ENCODE data around the gene MDM4. TPM values are rescaled to one million over a fixed set of nuclear protein-coding genes. Genes with fewer than 3 reads are reported as not detected.
A peak's percentile ranks its signal among the peaks of the same experiment; 100 is the strongest.

MDM4 gene
- total and polyA plus RNA-seq, 2 donors (not counting 1 experiment from before 2014, with no cell fraction given): 23.6 to 41.0 TPM

DNA sequence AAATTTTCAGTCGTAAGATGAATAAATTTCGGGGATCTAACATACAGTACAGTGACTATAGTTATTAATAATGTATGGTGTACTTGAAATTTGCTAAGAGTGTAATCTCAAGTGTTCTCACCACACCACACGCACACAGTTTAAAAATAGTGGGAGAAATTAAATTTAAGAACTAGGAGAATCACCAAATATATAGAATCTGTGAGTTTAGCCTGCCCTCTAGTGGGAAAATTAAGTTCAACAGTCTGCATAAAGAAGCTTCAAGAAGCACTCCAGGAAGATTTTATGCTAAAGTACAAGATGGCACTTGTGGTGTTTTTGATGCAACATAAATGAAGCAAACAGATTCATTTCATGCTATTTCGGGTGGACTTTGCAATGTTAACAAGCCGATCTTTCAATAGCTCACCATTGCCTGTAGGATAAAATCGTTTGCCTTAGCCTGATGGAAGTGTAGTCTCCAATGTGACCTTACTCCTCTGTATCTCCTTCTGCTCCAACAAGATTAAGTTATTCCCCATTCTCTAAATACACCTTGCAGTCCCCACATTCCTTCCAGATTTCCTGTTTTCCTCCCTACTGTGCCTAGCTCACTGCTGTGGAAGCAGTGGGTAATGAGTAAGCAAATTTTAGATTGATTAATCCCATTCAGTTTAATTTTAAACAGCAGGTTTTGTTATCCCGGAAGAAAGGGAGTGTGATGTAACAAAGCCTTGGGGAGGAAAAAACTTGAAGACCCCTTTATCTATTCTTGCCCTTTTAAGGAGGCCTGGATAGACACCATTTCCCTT lies 12.9 kb upstream of the MDM4 start:
- TF ChIP-seq, protein P1, sequence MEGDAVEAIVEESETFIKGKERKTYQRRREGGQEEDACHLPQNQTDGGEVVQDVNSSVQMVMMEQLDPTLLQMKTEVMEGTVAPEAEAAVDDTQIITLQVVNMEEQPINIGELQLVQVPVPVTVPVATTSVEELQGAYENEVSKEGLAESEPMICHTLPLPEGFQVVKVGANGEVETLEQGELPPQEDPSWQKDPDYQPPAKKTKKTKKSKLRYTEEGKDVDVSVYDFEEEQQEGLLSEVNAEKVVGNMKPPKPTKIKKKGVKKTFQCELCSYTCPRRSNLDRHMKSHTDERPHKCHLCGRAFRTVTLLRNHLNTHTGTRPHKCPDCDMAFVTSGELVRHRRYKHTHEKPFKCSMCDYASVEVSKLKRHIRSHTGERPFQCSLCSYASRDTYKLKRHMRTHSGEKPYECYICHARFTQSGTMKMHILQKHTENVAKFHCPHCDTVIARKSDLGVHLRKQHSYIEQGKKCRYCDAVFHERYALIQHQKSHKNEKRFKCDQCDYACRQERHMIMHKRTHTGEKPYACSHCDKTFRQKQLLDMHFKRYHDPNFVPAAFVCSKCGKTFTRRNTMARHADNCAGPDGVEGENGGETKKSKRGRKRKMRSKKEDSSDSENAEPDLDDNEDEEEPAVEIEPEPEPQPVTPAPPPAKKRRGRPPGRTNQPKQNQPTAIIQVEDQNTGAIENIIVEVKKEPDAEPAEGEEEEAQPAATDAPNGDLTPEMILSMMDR (conservative IDR thresholded peaks at IDR 0.05 in 1 of 2, IDR thresholded peaks at IDR 0.05 in 1 of 2; ENCODE audit: low read depth in 1 of 2, low read length in 2 of 2): peak; percentile 43 to 65
- TF ChIP-seq EZH2 (IDR thresholded peaks at IDR 0.05; ENCODE audit: low read length, missing control alignments): no peak
- Histone ChIP-seq H3K27ac (ENCODE audit: insufficient read depth, low read length) (no peak overlapping the region), H4K20me1 (ENCODE audit: control insufficient read depth, extremely low read depth, insufficient read depth, low read length) (no peaks in the 10 kb centered on the region), H3K4me3 (replicated peaks in 1 of 4; ENCODE audit: control extremely low read depth in 1 of 4, insufficient read depth in 1 of 4, low read depth in 3 of 4, low read length in 4 of 4) (no peak overlapping the region), H3K9ac (ENCODE audit: insufficient read depth, low read length) (no peak overlapping the region), H3K4me1 (ENCODE audit: control insufficient read depth, extremely low read depth, insufficient read depth, low read length) (peaks cover 4% of the 10 kb centered on the region), H3K4me2 (ENCODE audit: extremely low read depth, insufficient read depth, low read length) (no peak overlapping the region), H2AFZ (ENCODE audit: low read length) (no peak overlapping the region), H3K79me2 (ENCODE audit: control insufficient read depth, insufficient read depth, low read length) (no peaks in the 10 kb centered on the region), H3K9me3 (ENCODE audit: control insufficient read depth, insufficient read depth, low read depth, low read length) (no peaks in the 10 kb centered on the region), H3K27me3 (ENCODE audit: control insufficient read depth, insufficient read depth, low read length) (peaks cover 2% of the 10 kb centered on the region), H3K36me3 (ENCODE audit: control insufficient read depth, insufficient read depth, low read length) (no peaks in the 10 kb centered on the region)
- DNase-seq (ENCODE audit: low read depth in 2 of 2): peak; percentile 52 to 85

DNA sequence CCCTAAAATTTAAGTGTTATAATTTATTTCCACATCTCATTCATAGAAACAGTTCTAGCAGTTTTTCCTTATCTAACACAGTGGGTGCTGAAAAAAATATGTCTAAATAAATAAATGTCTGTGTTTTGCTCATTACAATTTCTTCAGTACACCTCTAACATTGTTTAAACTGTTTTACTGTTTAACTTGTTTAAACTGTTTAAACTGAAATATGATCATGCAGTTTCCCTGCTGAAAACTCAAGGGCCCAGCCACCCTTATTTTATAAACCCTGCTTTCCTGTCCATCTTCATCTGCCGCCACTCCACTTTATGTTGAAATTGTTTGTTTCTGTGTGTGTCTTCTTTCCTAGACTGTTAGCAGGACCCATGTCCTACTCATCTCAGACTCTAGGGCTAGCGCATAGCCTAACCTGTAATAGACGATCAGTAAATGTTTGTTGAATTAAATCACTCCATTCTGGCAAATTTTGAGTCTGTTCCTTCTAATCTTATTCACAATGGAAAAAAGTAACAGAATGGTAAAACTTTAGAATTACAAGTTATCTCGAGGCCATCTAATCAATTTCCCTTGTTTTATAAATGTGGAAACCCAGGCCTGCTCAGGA lies 12.2 kb upstream of the MDM4 start:
- H3K79me2 ChIP-seq (ENCODE audit: control insufficient read depth, insufficient read depth, low read length): no peaks in the 10 kb centered on the region
- no peak overlapping the region for H2AFZ ChIP-seq (ENCODE audit: low read length)
- no peak overlapping the region for H3K4me3 ChIP-seq (replicated peaks in 1 of 4; ENCODE audit: control extremely low read depth in 1 of 4, insufficient read depth in 1 of 4, low read depth in 3 of 4, low read length in 4 of 4)
- DNase-seq (ENCODE audit: low read depth in 2 of 2): no peak
- H3K9me3 ChIP-seq (ENCODE audit: control insufficient read depth, insufficient read depth, low read depth, low read length): no peaks in the 10 kb centered on the region
- H3K27ac ChIP-seq (ENCODE audit: insufficient read depth, low read length): no peak overlapping the region
- no peak overlapping the region for H3K9ac ChIP-seq (ENCODE audit: insufficient read depth, low read length)
- H3K4me1 ChIP-seq (ENCODE audit: control insufficient read depth, extremely low read depth, insufficient read depth, low read length): peaks cover 4% of the 10 kb centered on the region
- no peaks in the 10 kb centered on the region for H3K36me3 ChIP-seq (ENCODE audit: control insufficient read depth, insufficient read depth, low read length)
- TF ChIP-seq, protein P1 (conservative IDR thresholded peaks at IDR 0.05 in 1 of 2, IDR thresholded peaks at IDR 0.05 in 1 of 2; ENCODE audit: low read depth in 1 of 2, low read length in 2 of 2): no peak
- no peak for TF ChIP-seq EZH2 (IDR thresholded peaks at IDR 0.05; ENCODE audit: low read length, missing control alignments)
- H3K4me2 ChIP-seq (ENCODE audit: extremely low read depth, insufficient read depth, low read length): no peak overlapping the region
- no peaks in the 10 kb centered on the region for H4K20me1 ChIP-seq (ENCODE audit: control insufficient read depth, extremely low read depth, insufficient read depth, low read length)
- H3K27me3 ChIP-seq (ENCODE audit: control insufficient read depth, insufficient read depth, low read length): no peaks in the 10 kb centered on the region

DNA sequence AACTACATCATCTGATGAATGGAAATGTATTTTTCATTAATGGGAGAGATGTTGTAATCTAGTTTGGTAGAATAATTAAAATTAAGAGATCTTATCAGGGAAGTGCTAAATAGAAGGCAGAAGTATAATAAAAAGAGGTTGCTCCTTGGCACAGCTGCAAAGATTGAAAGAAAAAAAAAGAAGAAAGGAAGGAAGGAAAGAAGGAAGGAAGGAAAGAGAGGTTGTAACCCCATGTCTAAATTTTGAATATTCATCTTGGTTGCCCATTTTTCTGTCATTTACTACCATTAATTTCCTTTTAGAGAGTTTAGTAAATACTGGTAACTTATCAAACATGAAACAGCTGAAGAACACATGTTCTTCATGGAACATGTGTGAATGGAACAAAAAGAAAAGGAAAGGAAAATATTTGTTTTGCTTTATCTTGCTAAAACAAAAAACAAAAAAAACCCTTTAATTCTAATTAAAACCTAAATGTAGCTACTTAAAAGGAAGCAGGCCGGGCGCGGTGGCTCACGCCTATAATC lies 10.5 kb upstream of the MDM4 start:
- no peaks in the 10 kb centered on the region for H3K36me3 ChIP-seq (ENCODE audit: control insufficient read depth, insufficient read depth, low read length)
- no peak overlapping the region for H3K27ac ChIP-seq (ENCODE audit: insufficient read depth, low read length)
- H3K9ac ChIP-seq (ENCODE audit: insufficient read depth, low read length): no peak overlapping the region
- peak in 1 of 2 donors; percentile 15 for DNase-seq (ENCODE audit: low read depth in 2 of 2)
- H4K20me1 ChIP-seq (ENCODE audit: control insufficient read depth, extremely low read depth, insufficient read depth, low read length): no peaks in the 10 kb centered on the region
- H2AFZ ChIP-seq (ENCODE audit: low read length): peak overlapping the region; percentile 2
- TF ChIP-seq EZH2 (IDR thresholded peaks at IDR 0.05; ENCODE audit: low read length, missing control alignments): no peak
- TF ChIP-seq, protein P1 (conservative IDR thresholded peaks at IDR 0.05 in 1 of 2, IDR thresholded peaks at IDR 0.05 in 1 of 2; ENCODE audit: low read depth in 1 of 2, low read length in 2 of 2): no peak
- H3K27me3 ChIP-seq (ENCODE audit: control insufficient read depth, insufficient read depth, low read length): no peaks in the 10 kb centered on the region
- peak overlapping the region; percentile 72 for H3K4me2 ChIP-seq (ENCODE audit: extremely low read depth, insufficient read depth, low read length)
- H3K4me3 ChIP-seq (replicated peaks in 1 of 4; ENCODE audit: control extremely low read depth in 1 of 4, insufficient read depth in 1 of 4, low read depth in 3 of 4, low read length in 4 of 4): peak overlapping the region; percentile 28 to 60 (median 47)
- no peaks in the 10 kb centered on the region for H3K9me3 ChIP-seq (ENCODE audit: control insufficient read depth, insufficient read depth, low read depth, low read length)
- no peaks in the 10 kb centered on the region for H3K79me2 ChIP-seq (ENCODE audit: control insufficient read depth, insufficient read depth, low read length)
- peaks cover 4% of the 10 kb centered on the region for H3K4me1 ChIP-seq (ENCODE audit: control insufficient read depth, extremely low read depth, insufficient read depth, low read length)

Data from fibroblast of lung (primary cell).